ENCODE data around the gene PON1. TPM values are rescaled to one million over a fixed set of nuclear protein-coding genes. Genes with fewer than 3 reads are reported as not detected.

PON1 gene
- total RNA-seq, 4 donors from 2014 or later = 0.31 TPM; not detected in 3

- no peaks in the 10 kb centered on the region for H3K4me1 ChIP-seq
- peaks cover 0 to 3% of the 10 kb centered on the region in 2 donors for H3K36me3 ChIP-seq
- DNase-seq (no peak), ATAC-seq (no peak)
- H3K4me3 ChIP-seq = no peak overlapping the region
- intact Hi-C loops (cut with DNase I; ENCODE audit: low total_unique reads) = loop anchor here (10.0 kb wide), 1 partner anchor 205 kb away; no protein-coding TSS in a partner anchor
- in situ Hi-C loops (cut with MboI; ENCODE audit: low sequenced_read_pairs in 4 of 4) = no loop called here
- no peak overlapping the region for H3K27ac ChIP-seq
- H3K9me3 ChIP-seq = no peaks in the 10 kb centered on the region
- no peaks in the 10 kb centered on the region for H3K27me3 ChIP-seq
- no peak for TF ChIP-seq CTCF (IDR thresholded peaks at IDR 0.05 in 4 of 5, conservative IDR thresholded peaks at IDR 0.05 in 1 of 5)
- no peak for TF ChIP-seq POLR2A (IDR thresholded peaks at IDR 0.05)
Observed at GRCh38 chr7:95269640-95270039, 54.7 kb downstream of the PON1 start.

- Histone ChIP-seq H3K27me3 (no peaks in the 10 kb centered on the region), H3K4me1 (no peaks in the 10 kb centered on the region), H3K9me3 (no peaks in the 10 kb centered on the region), H3K4me3 (no peak overlapping the region), H3K27ac (no peak overlapping the region), H3K36me3 (no peaks in the 10 kb centered on the region)
- DNase-seq (no peak), ATAC-seq (no peak)
- intact Hi-C loops (cut with DNase I; ENCODE audit: low total_unique reads) = loop anchor here (10.0 kb wide), 1 partner anchor 207 kb away; no protein-coding TSS in a partner anchor
- in situ Hi-C loops (cut with MboI; ENCODE audit: low sequenced_read_pairs in 4 of 4) = no loop called here
- TF ChIP-seq POLR2A (IDR thresholded peaks at IDR 0.05) (no peak), CTCF (IDR thresholded peaks at IDR 0.05 in 4 of 5, conservative IDR thresholded peaks at IDR 0.05 in 1 of 5) (no peak)
Observed at GRCh38 chr7:95267754-95268153, 56.6 kb downstream of the PON1 start.

- Histone ChIP-seq H3K9me3 (no peaks in the 10 kb centered on the region), H3K4me3 (no peak overlapping the region), H3K36me3 (no peaks in the 10 kb centered on the region), H3K4me1 (no peaks in the 10 kb centered on the region), H3K27me3 (no peaks in the 10 kb centered on the region), H3K27ac (no peak overlapping the region)
- intact Hi-C loops (cut with DNase I; ENCODE audit: low total_unique reads) = loop anchor here (10.0 kb wide), 1 partner anchor 209 kb away; no protein-coding TSS in a partner anchor
- ATAC-seq (no peak), DNase-seq (no peak)
- in situ Hi-C loops (cut with MboI; ENCODE audit: low sequenced_read_pairs in 4 of 4) = no loop called here
- TF ChIP-seq POLR2A (IDR thresholded peaks at IDR 0.05) (no peak), CTCF (IDR thresholded peaks at IDR 0.05 in 4 of 5, conservative IDR thresholded peaks at IDR 0.05 in 1 of 5) (no peak)
Observed at GRCh38 chr7:95265634-95266033, 58.7 kb downstream of the PON1 start.

- H3K4me3 ChIP-seq = no peak overlapping the region
- H3K27me3 ChIP-seq = no peaks in the 10 kb centered on the region
- intact Hi-C loops (cut with DNase I; ENCODE audit: low total_unique reads) (loop anchor here (10.0 kb wide), 1 partner anchor 210 kb away; no protein-coding TSS in a partner anchor), in situ Hi-C loops (cut with MboI; ENCODE audit: low sequenced_read_pairs in 4 of 4) (no loop called here)
- no peak overlapping the region for H3K27ac ChIP-seq
- H3K9me3 ChIP-seq = no peaks in the 10 kb centered on the region
- no peaks in the 10 kb centered on the region for H3K4me1 ChIP-seq
- DNase-seq (no peak), ATAC-seq (no peak)
- H3K36me3 ChIP-seq = no peaks in the 10 kb centered on the region
- TF ChIP-seq POLR2A (IDR thresholded peaks at IDR 0.05) (no peak), CTCF (IDR thresholded peaks at IDR 0.05 in 4 of 5, conservative IDR thresholded peaks at IDR 0.05 in 1 of 5) (no peak)
Observed at GRCh38 chr7:95264363-95264891, 59.9 kb downstream of the PON1 start.

Measured in gastrocnemius medialis (tissue), 4 donors.